Transverse colon (tissue), 3 donors: ENCODE data around the gene SEC22C.

Experiments used
- CTCF ChIP-seq, 5 experiments: fragments of 200-600 bp in 3 of 5; fragments of 450-650 bp in 2 of 5; sonication (generic) in 3 of 5; IDR thresholded peaks; 1 replicate in 2 of 5; 2 replicates in 3 of 5; pipeline ENCODE4 v1.5.1; 2016 to 2017; ENCODE audit warnings: antibody characterized with exemption in 5 of 5, inconsistent platforms in 3 of 5, mild to moderate bottlenecking in 2 of 5, moderate library complexity in 1 of 5
- EP300 ChIP-seq: sonication (generic); formaldehyde crosslinking; IDR thresholded peaks from one replicate; pipeline ENCODE4 v1.6.1; 2017; ENCODE audit warnings: antibody characterized with exemption, low read depth

- TF ChIP-seq EP300 (no peak), CTCF (IDR thresholded peaks at IDR 0.05) (no peak)
Measured at GRCh38 chr3:42608581-42608980, 26.8 kb upstream of the SEC22C start.
